HepG2 (cell line): ENCODE measurements around the gene NPBWR2. TPM values are rescaled to one million over a fixed set of nuclear protein-coding genes. Genes with fewer than 3 reads are reported as not detected.
A peak's percentile ranks its signal among the peaks of the same experiment; 100 is the strongest.

Experiments used
- CEBPG ChIP-seq: IDR thresholded peaks from 2 replicates; pipeline ENCODE4 v1.6.1; 2016
- CEBPZ ChIP-seq: IDR thresholded peaks from 2 replicates; pipeline ENCODE4 v1.6.1; 2012; ENCODE audit warnings: low read length, improper control_type of control experiment
- CENPX ChIP-seq: sonication (generic); formaldehyde crosslinking; IDR thresholded peaks from 2 replicates; pipeline ENCODE4 v1.9.0; 2021; ENCODE audit warnings: mild to moderate bottlenecking, missing genetic modification reagents, moderate library complexity
- FOXO4 ChIP-seq: sonication (generic); formaldehyde crosslinking; conservative IDR thresholded peaks from 2 replicates; pipeline ENCODE4 v1.8.1; 2023; ENCODE audit warnings: missing genetic modification reagents
- KLF15 ChIP-seq: sonication (generic); formaldehyde crosslinking; IDR thresholded peaks from 2 replicates; pipeline ENCODE4 v1.8.1; 2023; ENCODE audit warnings: borderline replicate concordance, mild to moderate bottlenecking, inconsistent platforms, missing genetic modification reagents, mixed read lengths
- NFIC ChIP-seq: IDR thresholded peaks from 2 replicates; pipeline ENCODE4 v1.6.1; 2012; ENCODE audit warnings: mild to moderate bottlenecking, low read length, inconsistent platforms
- NFYC ChIP-seq: IDR thresholded peaks from 2 replicates; pipeline ENCODE4 v1.6.1; 2016; ENCODE audit warnings: missing genetic modification reagents, missing compliant biosample characterization
- PRPF4 ChIP-seq: fragments of 200-400 bp; formaldehyde crosslinking; IDR thresholded peaks from 2 replicates; pipeline ENCODE4 v1.6.1; 2016; ENCODE audit warnings: low read length, low read depth; ENCODE audit not compliant: poor library complexity, severe bottlenecking
- SALL2 ChIP-seq: sonication (generic); formaldehyde crosslinking; IDR thresholded peaks from 2 replicates; pipeline ENCODE4 v1.8.1; 2023; ENCODE audit warnings: mild to moderate bottlenecking, missing genetic modification reagents, inconsistent platforms
- SRF ChIP-seq: IDR thresholded peaks from 2 replicates; pipeline ENCODE4 v1.6.1; 2011; ENCODE audit warnings: mild to moderate bottlenecking, low read depth, low read length, moderate library complexity
- ZBTB14 ChIP-seq: sonication (generic); formaldehyde crosslinking; IDR thresholded peaks from 2 replicates; pipeline ENCODE4 v1.4.0; 2020; ENCODE audit warnings: missing genetic modification reagents
- ZBTB4 ChIP-seq: sonication (generic); formaldehyde crosslinking; IDR thresholded peaks from 2 replicates; pipeline ENCODE4 v1.4.0; 2020; ENCODE audit warnings: missing genetic modification reagents, mild to moderate bottlenecking, borderline replicate concordance
- ZFP62 ChIP-seq: sonication (generic); formaldehyde crosslinking; IDR thresholded peaks from 2 replicates; pipeline ENCODE4 v1.4.0; 2020; ENCODE audit warnings: missing genetic modification reagents
- ZFY ChIP-seq: sonication (generic); formaldehyde crosslinking; IDR thresholded peaks from 2 replicates; pipeline ENCODE4 v1.4.0; 2020; ENCODE audit warnings: missing genetic modification reagents
- ZIK1 ChIP-seq: sonication (generic); formaldehyde crosslinking; IDR thresholded peaks from 2 replicates; pipeline ENCODE4 v1.5.0; 2020; ENCODE audit warnings: mild to moderate bottlenecking, low read depth, missing genetic modification reagents, borderline replicate concordance
- ZNF530 ChIP-seq: sonication (generic); formaldehyde crosslinking; IDR thresholded peaks from 2 replicates; pipeline ENCODE4 v1.5.0; 2020; ENCODE audit warnings: low read depth, mild to moderate bottlenecking, missing genetic modification reagents
- ZNF780A ChIP-seq: sonication (generic); formaldehyde crosslinking; IDR thresholded peaks from 2 replicates; pipeline ENCODE4 v1.8.0; 2022; ENCODE audit warnings: mild to moderate bottlenecking, missing genetic modification reagents, moderate library complexity
- ZNF850 ChIP-seq: sonication (generic); formaldehyde crosslinking; conservative IDR thresholded peaks from 2 replicates; pipeline ENCODE4 v1.9.0; 2021; ENCODE audit warnings: mild to moderate bottlenecking, missing genetic modification reagents
- ZSCAN20 ChIP-seq: sonication (generic); formaldehyde crosslinking; IDR thresholded peaks from 2 replicates; pipeline ENCODE4 v1.4.0; 2020; ENCODE audit warnings: missing genetic modification reagents, mild to moderate bottlenecking, borderline replicate concordance
- polyA plus RNA-seq, 8 experiments: library from polyadenylated mRNA; depleted of rRNA in 3 of 8; stranded (reverse) in 7 of 8; unstranded in 1 of 8; fragments of >200 nt; fragmentation: Illumina TruSeq in 4 of 8; extraction: Trizol in 4 of 8; gene quantifications; 2 replicates each; pipeline versions ENCODE4 v1.2.1 to v1.2.3, GENCODE V29; 2011 to 2016; ENCODE audit warnings: low read depth in 4 of 8, missing spikeins in 1 of 8, mixed read lengths in 1 of 8; ENCODE audit not compliant: insufficient read depth in 1 of 8
- total RNA-seq, 5 experiments: library from RNA; depleted of rRNA; stranded (reverse); fragments of >200 nt; fragmentation: Illumina TruSeq; extraction: Trizol; gene quantifications; 2 replicates each; pipeline ENCODE4 v1.2.3, GENCODE V29; 2016; ENCODE audit warnings: low read depth in 1 of 5

Gene NPBWR2
- total and polyA plus RNA-seq, 2 of the 13 experiments (the other 11 are each of a cell fraction or from before 2014, with no cell fraction given) = not detected

GRCh38 chr20:64062596-64063388 is 44.6 kb downstream of the NPBWR2 start, which contains the start of gene TCEA2 (continued):
- TF ChIP-seq CEBPZ (no peak), FOXO4 (peak; percentile 5; the same call in 1 of the 2 replicates), ZNF850 (peak; percentile 66; the same call in 1 of the 2 replicates), PRPF4 (no peak), NFIC (no peak), CENPX (CRISPR knock-in tag) (no peak), ZFP62 (CRISPR knock-in tag) (peak; percentile 100), ZNF780A (no peak), ZNF530 (CRISPR knock-in tag) (no peak), SALL2 (CRISPR knock-in tag) (no peak; the same call in 1 of the 2 replicates), ZSCAN20 (CRISPR knock-in tag) (peak; percentile 16; the same call in 1 of the 2 replicates), KLF15 (peak; percentile 85; the same call in 1 of the 2 replicates), ZBTB14 (CRISPR knock-in tag) (peak; percentile 93), NFYC (no peak), CEBPG (CRISPR knock-in tag) (peak; percentile 41), ZIK1 (CRISPR knock-in tag) (peak; percentile 80; the same call in 1 of the 2 replicates), SRF (peak; percentile 7; the same call in 1 of the 2 replicates), ZBTB4 (peak; percentile 90), ZFY (peak; percentile 99)
